ENCODE results near the gene FAHD2A.

- TF ChIP-seq CTCF (IDR thresholded peaks at IDR 0.05), result no peak
- no peak for TF ChIP-seq ZFX (IDR thresholded peaks at IDR 0.05; ENCODE audit: borderline replicate concordance)
These were observed 20.3 kb upstream of the FAHD2A start for GRCh38 chr2:95382192-95382591.

All from 22Rv1 (cell line).